Keratinocyte (primary cell): ENCODE measurements around the gene AKAP6.

Experiments
- EZH2 ChIP-seq: IDR thresholded peaks from one replicate; pipeline ENCODE4 v1.6.1; 2012; ENCODE audit warnings: inconsistent platforms, mild to moderate bottlenecking, low read length, moderate library complexity
- TF ChIP-seq, protein P1 (sequence below), 3 experiments: IDR thresholded peaks in 1 of 3; conservative IDR thresholded peaks in 1 of 3; optimal IDR thresholded peaks in 1 of 3; 2 replicates in 2 of 3; 3 replicates in 1 of 3; pipeline versions ENCODE3 to v1.5.1; 2011; ENCODE audit warnings: low read length in 3 of 3, mild to moderate bottlenecking in 3 of 3, moderate library complexity in 2 of 3, control low read depth in 1 of 3, inconsistent platforms in 1 of 3; ENCODE audit not compliant: insufficient read depth in 2 of 3; ENCODE audit errors: extremely low read depth in 1 of 3

GRCh38 chr14:32572867-32573150 is 243.7 kb downstream of the AKAP6 start:
- TF ChIP-seq, protein P1, sequence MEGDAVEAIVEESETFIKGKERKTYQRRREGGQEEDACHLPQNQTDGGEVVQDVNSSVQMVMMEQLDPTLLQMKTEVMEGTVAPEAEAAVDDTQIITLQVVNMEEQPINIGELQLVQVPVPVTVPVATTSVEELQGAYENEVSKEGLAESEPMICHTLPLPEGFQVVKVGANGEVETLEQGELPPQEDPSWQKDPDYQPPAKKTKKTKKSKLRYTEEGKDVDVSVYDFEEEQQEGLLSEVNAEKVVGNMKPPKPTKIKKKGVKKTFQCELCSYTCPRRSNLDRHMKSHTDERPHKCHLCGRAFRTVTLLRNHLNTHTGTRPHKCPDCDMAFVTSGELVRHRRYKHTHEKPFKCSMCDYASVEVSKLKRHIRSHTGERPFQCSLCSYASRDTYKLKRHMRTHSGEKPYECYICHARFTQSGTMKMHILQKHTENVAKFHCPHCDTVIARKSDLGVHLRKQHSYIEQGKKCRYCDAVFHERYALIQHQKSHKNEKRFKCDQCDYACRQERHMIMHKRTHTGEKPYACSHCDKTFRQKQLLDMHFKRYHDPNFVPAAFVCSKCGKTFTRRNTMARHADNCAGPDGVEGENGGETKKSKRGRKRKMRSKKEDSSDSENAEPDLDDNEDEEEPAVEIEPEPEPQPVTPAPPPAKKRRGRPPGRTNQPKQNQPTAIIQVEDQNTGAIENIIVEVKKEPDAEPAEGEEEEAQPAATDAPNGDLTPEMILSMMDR (optimal IDR thresholded peaks at IDR 0.05 in 1 of 3, IDR thresholded peaks at IDR 0.05 in 1 of 3, conservative IDR thresholded peaks at IDR 0.05 in 1 of 3; ENCODE audit: extremely low read depth in 1 of 3, insufficient read depth in 2 of 3, low read length in 3 of 3), result no peak
- no peak for TF ChIP-seq EZH2
